ENCODE data around the gene CHST8.
"Not testable (repeated sequence)": the region's sequence is repeated elsewhere in the genome, so short reads cannot be mapped to it uniquely, and the experiment has no call there.

The CHST8 gene

DNA sequence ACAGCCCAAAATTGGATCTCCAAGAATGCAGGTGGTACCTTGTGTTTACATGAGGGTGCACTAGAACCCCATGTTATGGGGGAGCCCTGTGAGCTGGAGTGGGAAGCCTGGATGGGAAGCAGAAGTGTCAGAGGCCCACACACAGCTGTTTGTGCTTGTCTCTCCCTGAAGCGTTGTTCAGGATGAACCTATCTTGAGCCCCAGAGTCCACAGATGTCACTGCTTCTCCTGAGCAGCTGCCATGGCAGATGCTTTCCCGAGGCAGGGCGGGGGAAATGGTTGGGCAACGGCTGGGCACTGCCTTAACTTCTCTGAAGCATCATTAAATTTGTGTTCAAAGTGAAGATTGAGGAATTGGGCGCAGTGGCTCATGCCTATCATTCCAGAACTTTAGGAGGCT lies 17.1 kb upstream of the CHST8 start:
- H4K20me1 ChIP-seq (ENCODE audit: insufficient read depth, low read length), result no peaks in the 10 kb centered on the region
- no peak overlapping the region for H3K4me2 ChIP-seq (ENCODE audit: insufficient read depth, low read length)
- no peak overlapping the region for H2AFZ ChIP-seq (ENCODE audit: low read depth, low read length)
- H3K27me3 ChIP-seq (ENCODE audit: insufficient read depth, low read length, poor library complexity), result no peaks in the 10 kb centered on the region
- no peaks in the 10 kb centered on the region for H3K79me2 ChIP-seq (ENCODE audit: insufficient read depth, low read length)
- no peak overlapping the region for H3K9ac ChIP-seq (ENCODE audit: low read depth, low read length)
- peaks cover 13% of the 10 kb centered on the region for H3K9me3 ChIP-seq (ENCODE audit: insufficient read depth, low read length, severe bottlenecking)
- no peaks in the 10 kb centered on the region for H3K36me3 ChIP-seq (ENCODE audit: insufficient read depth, low read length)
- ATAC-seq (ENCODE audit: insufficient read depth, low read depth), result no peak
- H3K4me1 ChIP-seq (ENCODE audit: insufficient read depth, low read length), result no peaks in the 10 kb centered on the region
- no peak overlapping the region for H3K4me3 ChIP-seq (ENCODE audit: low read depth in 1 of 2, low read length in 2 of 2)
- TF ChIP-seq, protein P1, sequence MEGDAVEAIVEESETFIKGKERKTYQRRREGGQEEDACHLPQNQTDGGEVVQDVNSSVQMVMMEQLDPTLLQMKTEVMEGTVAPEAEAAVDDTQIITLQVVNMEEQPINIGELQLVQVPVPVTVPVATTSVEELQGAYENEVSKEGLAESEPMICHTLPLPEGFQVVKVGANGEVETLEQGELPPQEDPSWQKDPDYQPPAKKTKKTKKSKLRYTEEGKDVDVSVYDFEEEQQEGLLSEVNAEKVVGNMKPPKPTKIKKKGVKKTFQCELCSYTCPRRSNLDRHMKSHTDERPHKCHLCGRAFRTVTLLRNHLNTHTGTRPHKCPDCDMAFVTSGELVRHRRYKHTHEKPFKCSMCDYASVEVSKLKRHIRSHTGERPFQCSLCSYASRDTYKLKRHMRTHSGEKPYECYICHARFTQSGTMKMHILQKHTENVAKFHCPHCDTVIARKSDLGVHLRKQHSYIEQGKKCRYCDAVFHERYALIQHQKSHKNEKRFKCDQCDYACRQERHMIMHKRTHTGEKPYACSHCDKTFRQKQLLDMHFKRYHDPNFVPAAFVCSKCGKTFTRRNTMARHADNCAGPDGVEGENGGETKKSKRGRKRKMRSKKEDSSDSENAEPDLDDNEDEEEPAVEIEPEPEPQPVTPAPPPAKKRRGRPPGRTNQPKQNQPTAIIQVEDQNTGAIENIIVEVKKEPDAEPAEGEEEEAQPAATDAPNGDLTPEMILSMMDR (IDR thresholded peaks at IDR 0.05; ENCODE audit: borderline replicate concordance, extremely low read depth, low read length, poor library complexity, severe bottlenecking), result no peak
- no peak for TF ChIP-seq EZH2 (IDR thresholded peaks at IDR 0.05; ENCODE audit: borderline replicate concordance, low read depth, low read length, severe bottlenecking)
- no peak for DNase-seq
- H3K27ac ChIP-seq (ENCODE audit: low read length), result no peak overlapping the region

GRCh38 chr19:33605803-33606295 lies 15.9 kb upstream of the CHST8 start:
- not testable (repeated sequence) for H2AFZ ChIP-seq (ENCODE audit: low read depth, low read length); ATAC-seq (ENCODE audit: insufficient read depth, low read depth); H3K27me3 ChIP-seq (ENCODE audit: insufficient read depth, low read length, poor library complexity); H3K27ac ChIP-seq (ENCODE audit: low read length); H3K4me1 ChIP-seq (ENCODE audit: insufficient read depth, low read length); H3K36me3 ChIP-seq (ENCODE audit: insufficient read depth, low read length); H3K4me3 ChIP-seq (ENCODE audit: low read depth in 1 of 2, low read length in 2 of 2); H3K9ac ChIP-seq (ENCODE audit: low read depth, low read length); H3K4me2 ChIP-seq (ENCODE audit: insufficient read depth, low read length); H3K79me2 ChIP-seq (ENCODE audit: insufficient read depth, low read length); H4K20me1 ChIP-seq (ENCODE audit: insufficient read depth, low read length); DNase-seq
- H3K9me3 ChIP-seq (ENCODE audit: insufficient read depth, low read length, severe bottlenecking), result peaks cover 12% of the 10 kb centered on the region

GRCh38 chr19:33606556-33606955 lies 15.2 kb upstream of the CHST8 start:
- Histone ChIP-seq H3K36me3 (ENCODE audit: insufficient read depth, low read length) (no peaks in the 10 kb centered on the region), H3K9me3 (ENCODE audit: insufficient read depth, low read length, severe bottlenecking) (peaks cover 5% of the 10 kb centered on the region), H2AFZ (ENCODE audit: low read depth, low read length) (no peak overlapping the region), H3K9ac (ENCODE audit: low read depth, low read length) (no peak overlapping the region), H3K79me2 (ENCODE audit: insufficient read depth, low read length) (no peaks in the 10 kb centered on the region), H3K4me3 (ENCODE audit: low read depth in 1 of 2, low read length in 2 of 2) (no peak overlapping the region), H4K20me1 (ENCODE audit: insufficient read depth, low read length) (no peaks in the 10 kb centered on the region), H3K4me2 (ENCODE audit: insufficient read depth, low read length) (no peak overlapping the region), H3K4me1 (ENCODE audit: insufficient read depth, low read length) (no peaks in the 10 kb centered on the region), H3K27me3 (ENCODE audit: insufficient read depth, low read length, poor library complexity) (no peaks in the 10 kb centered on the region), H3K27ac (ENCODE audit: low read length) (no peak overlapping the region)
- ATAC-seq (ENCODE audit: insufficient read depth, low read depth) (no peak), DNase-seq (no peak)
- TF ChIP-seq, protein P1 (IDR thresholded peaks at IDR 0.05; ENCODE audit: borderline replicate concordance, extremely low read depth, low read length, poor library complexity, severe bottlenecking), result no peak

- no peak for ATAC-seq (ENCODE audit: insufficient read depth, low read depth)
- no peak overlapping the region for H2AFZ ChIP-seq (ENCODE audit: low read depth, low read length)
- H3K9ac ChIP-seq (ENCODE audit: low read depth, low read length), result no peak overlapping the region
- H3K4me3 ChIP-seq (ENCODE audit: low read depth in 1 of 2, low read length in 2 of 2), result no peak overlapping the region
- no peaks in the 10 kb centered on the region for H3K9me3 ChIP-seq (ENCODE audit: insufficient read depth, low read length, severe bottlenecking)
- H3K79me2 ChIP-seq (ENCODE audit: insufficient read depth, low read length), result no peaks in the 10 kb centered on the region
- H4K20me1 ChIP-seq (ENCODE audit: insufficient read depth, low read length), result no peaks in the 10 kb centered on the region
- no peaks in the 10 kb centered on the region for H3K4me1 ChIP-seq (ENCODE audit: insufficient read depth, low read length)
- H3K36me3 ChIP-seq (ENCODE audit: insufficient read depth, low read length), result no peaks in the 10 kb centered on the region
- H3K27me3 ChIP-seq (ENCODE audit: insufficient read depth, low read length, poor library complexity), result no peaks in the 10 kb centered on the region
- no peak overlapping the region for H3K27ac ChIP-seq (ENCODE audit: low read length)
- no peak overlapping the region for H3K4me2 ChIP-seq (ENCODE audit: insufficient read depth, low read length)
- no peak for TF ChIP-seq EZH2 (IDR thresholded peaks at IDR 0.05; ENCODE audit: borderline replicate concordance, low read depth, low read length, severe bottlenecking)
- TF ChIP-seq, protein P1 (IDR thresholded peaks at IDR 0.05; ENCODE audit: borderline replicate concordance, extremely low read depth, low read length, poor library complexity, severe bottlenecking), result no peak
- no peak for DNase-seq
Measured at GRCh38 chr19:33609353-33609752, 12.4 kb upstream of the CHST8 start.
